Left ventricle myocardium inferior (tissue), 1 donor: ENCODE measurements around the gene ADAMTSL3. TPM values are rescaled to one million over a fixed set of nuclear protein-coding genes. Genes with fewer than 3 reads are reported as not detected.
A peak's percentile ranks its signal among the peaks of the same experiment; 100 is the strongest.

Experiments used
- DNase-seq: peaks from one replicate; pipeline ENCODE4 v3.0.0-alpha.2; 2020
- H3K27ac ChIP-seq: fragments of 200-600 bp; replicated peaks from 2 replicates; pipeline ENCODE4 v1.8.0; 2021
- H3K27me3 ChIP-seq: fragments of 200-600 bp; 2 replicates; pipeline ENCODE4 v1.8.0; 2021; ENCODE audit warnings: low read depth
- H3K36me3 ChIP-seq: fragments of 200-600 bp; 2 replicates; pipeline ENCODE4 v1.8.0; 2021
- H3K4me1 ChIP-seq: fragments of 200-600 bp; 2 replicates; pipeline ENCODE4 v1.8.0; 2021
- H3K4me3 ChIP-seq: fragments of 200-600 bp; 2 replicates; pipeline ENCODE4 v1.8.0; 2021; ENCODE audit warnings: mild to moderate bottlenecking, moderate library complexity
- H3K9me3 ChIP-seq: fragments of 200-600 bp; replicated peaks from 2 replicates; pipeline ENCODE4 v1.8.0; 2021
- intact Hi-C: fragments of 100-400 bp; cut with micrococcal nuclease; formaldehyde crosslinking; loops from one replicate; pipeline ENCODE4 v1.11.0; 2022
- total RNA-seq: library from RNA; stranded (reverse); fragmentation: NEBNext Ultra II Directional; extraction: Animal tissue kit (Norgen Biotek cat#: 25700); gene quantifications from one replicate; pipeline ENCODE4 v1.2.1, GENCODE V29; 2021
- TF ChIP-seq, protein P1 (sequence below): fragments of 200-600 bp; IDR thresholded peaks from 2 replicates; pipeline ENCODE4 v1.8.0; 2021; ENCODE audit warnings: antibody characterized with exemption, mild to moderate bottlenecking, borderline replicate concordance
- donor health status: DM: no; HTN: yes; CAD: no; lungs with severe emphysema.

ADAMTSL3 gene
- total RNA-seq, 1 donor from 2014 or later: 11.9 TPM

DNA sequence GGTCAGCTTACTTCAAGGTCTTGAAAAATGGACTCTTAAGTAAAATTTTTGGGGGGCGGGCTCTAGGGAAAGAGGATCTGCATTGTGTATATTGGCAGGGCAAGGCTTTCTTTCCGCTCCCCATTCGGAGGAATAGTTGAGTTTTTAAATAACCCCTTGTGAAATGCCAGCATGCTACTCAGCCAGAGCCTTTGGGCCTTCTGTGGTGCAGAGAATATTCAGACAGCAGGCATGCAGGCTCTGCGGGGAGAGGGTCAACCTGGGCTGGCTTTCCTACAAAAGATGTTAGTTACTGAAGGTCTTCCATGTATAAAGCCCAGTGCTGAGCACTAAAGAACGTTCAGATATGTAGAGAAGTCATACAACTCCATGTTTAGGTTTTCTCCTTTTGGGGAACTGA, 40.6 kb downstream of the ADAMTSL3 start:
- Histone ChIP-seq H3K27ac (peak overlapping the region; percentile 10), H3K4me3 (no peak overlapping the region)
- intact Hi-C loops: no loop called here

DNA sequence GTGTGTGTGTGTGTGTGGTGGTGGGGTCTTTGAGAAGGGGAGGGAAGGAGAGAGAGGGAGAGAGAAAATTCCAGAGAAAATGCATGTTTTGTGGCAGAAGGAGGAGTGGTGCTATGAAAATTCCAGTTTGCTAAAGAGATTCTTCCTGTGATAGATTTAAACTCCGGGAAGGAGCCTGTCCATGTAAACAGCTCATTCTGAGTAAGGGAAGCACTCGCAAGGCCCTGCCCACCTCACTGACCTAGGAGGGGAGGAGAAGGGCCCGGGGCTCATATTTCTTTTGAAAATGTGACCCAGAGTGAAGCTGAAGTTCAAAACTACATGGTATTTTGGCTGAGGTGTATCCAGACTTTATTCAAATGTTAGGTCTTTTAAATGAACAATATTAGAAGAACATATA, 41.3 kb downstream of the ADAMTSL3 start:
- Histone ChIP-seq H3K4me1 (peaks cover 57% of the 10 kb centered on the region), H3K27ac (peak overlapping the region; percentile 10), H3K36me3 (no peaks in the 10 kb centered on the region), H3K9me3 (no peaks in the 10 kb centered on the region), H3K4me3 (no peak overlapping the region), H3K27me3 (no peaks in the 10 kb centered on the region)
- intact Hi-C loops: no loop called here
- TF ChIP-seq, protein P1, sequence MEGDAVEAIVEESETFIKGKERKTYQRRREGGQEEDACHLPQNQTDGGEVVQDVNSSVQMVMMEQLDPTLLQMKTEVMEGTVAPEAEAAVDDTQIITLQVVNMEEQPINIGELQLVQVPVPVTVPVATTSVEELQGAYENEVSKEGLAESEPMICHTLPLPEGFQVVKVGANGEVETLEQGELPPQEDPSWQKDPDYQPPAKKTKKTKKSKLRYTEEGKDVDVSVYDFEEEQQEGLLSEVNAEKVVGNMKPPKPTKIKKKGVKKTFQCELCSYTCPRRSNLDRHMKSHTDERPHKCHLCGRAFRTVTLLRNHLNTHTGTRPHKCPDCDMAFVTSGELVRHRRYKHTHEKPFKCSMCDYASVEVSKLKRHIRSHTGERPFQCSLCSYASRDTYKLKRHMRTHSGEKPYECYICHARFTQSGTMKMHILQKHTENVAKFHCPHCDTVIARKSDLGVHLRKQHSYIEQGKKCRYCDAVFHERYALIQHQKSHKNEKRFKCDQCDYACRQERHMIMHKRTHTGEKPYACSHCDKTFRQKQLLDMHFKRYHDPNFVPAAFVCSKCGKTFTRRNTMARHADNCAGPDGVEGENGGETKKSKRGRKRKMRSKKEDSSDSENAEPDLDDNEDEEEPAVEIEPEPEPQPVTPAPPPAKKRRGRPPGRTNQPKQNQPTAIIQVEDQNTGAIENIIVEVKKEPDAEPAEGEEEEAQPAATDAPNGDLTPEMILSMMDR: no peak
- no peak for DNase-seq

More for the DNA sequence above, 40.6 kb downstream of the ADAMTSL3 start:
- no peaks in the 10 kb centered on the region for H3K36me3 ChIP-seq
- H3K4me1 ChIP-seq: peaks cover 54% of the 10 kb centered on the region
- no peaks in the 10 kb centered on the region for H3K9me3 ChIP-seq
- DNase-seq: no peak
- TF ChIP-seq, protein P1: no peak
- no peaks in the 10 kb centered on the region for H3K27me3 ChIP-seq

DNA sequence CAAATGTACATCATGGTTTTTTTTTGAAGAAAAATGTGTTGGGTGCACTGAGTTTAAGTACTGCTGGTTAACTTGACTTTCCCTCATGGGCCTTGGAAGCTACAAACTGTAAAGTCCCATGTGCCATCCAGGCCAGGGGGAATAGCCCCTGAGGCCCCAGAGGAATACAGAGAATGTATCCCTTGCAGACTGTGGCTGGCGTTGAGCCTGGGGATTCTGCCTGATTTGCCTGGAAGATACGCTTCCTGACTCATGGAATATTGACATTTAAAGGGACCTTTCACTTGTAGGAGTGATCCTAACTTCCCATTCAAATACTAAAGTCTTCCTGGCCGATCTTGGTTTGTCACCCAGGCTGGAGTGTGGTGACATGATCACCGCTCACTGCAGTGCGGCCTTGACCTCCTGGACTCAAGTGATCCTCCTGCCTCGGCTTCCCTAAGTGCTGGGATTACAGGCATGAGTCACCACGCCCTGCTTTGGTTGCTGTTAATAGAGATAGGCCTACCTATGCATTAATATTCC, 42.0 kb downstream of the ADAMTSL3 start:
- Histone ChIP-seq H3K4me1 (peaks cover 57% of the 10 kb centered on the region), H3K36me3 (no peaks in the 10 kb centered on the region), H3K9me3 (no peaks in the 10 kb centered on the region), H3K27me3 (no peaks in the 10 kb centered on the region), H3K27ac (peak overlapping the region; percentile 21), H3K4me3 (no peak overlapping the region)
- intact Hi-C loops: no loop called here
- TF ChIP-seq, protein P1: no peak
- no peak for DNase-seq

DNA sequence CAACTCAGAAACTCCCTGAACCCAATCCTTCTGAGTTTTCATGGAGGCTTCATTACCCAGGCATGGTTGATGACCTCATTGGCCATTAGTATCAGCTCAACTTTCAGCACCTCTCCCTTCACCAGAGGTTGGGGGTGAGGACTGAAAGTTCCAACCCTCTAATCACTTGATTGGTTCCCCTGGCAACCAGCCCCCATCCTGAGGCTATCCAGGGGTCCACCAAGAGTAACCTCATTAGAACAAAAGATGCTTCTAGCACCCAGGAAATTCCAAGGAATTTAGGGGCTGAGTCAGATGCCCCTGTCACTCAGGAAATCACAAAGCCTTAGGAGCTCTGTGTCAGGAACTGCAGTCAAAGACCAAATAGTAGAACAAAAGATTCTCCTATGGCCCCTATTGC, 43.8 kb downstream of the ADAMTSL3 start:
- Histone ChIP-seq H3K36me3 (no peaks in the 10 kb centered on the region), H3K4me1 (peaks cover 57% of the 10 kb centered on the region), H3K9me3 (no peaks in the 10 kb centered on the region), H3K27me3 (no peaks in the 10 kb centered on the region), H3K27ac (peak overlapping the region; percentile 30), H3K4me3 (no peak overlapping the region)
- TF ChIP-seq, protein P1: no peak
- DNase-seq: no peak
- intact Hi-C loops: no loop called here

DNA sequence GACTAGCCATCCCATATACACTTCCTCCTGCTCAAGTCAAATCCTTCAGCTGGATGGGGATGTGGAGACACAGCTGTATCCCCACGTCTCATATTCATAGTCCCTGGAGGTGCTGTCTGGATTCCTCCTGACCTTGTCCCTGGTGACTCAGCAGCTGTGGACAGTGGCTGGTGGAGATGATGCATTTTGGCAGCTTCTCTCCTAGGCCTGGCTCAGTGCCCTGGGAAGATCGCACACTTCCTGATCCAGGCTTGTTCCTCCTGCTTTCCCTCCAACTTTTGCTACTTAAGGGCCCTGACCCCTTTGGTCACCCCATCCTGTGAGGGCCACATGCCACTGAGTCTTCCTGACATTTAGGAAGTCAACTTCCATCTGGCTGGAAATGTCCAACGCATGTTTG, 44.4 kb downstream of the ADAMTSL3 start:
- intact Hi-C loops: no loop called here
- peak overlapping the region; percentile 61 for H3K27ac ChIP-seq
- peaks cover 55% of the 10 kb centered on the region for H3K4me1 ChIP-seq
- no peaks in the 10 kb centered on the region for H3K9me3 ChIP-seq
- no peaks in the 10 kb centered on the region for H3K36me3 ChIP-seq
- TF ChIP-seq, protein P1: no peak
- H3K27me3 ChIP-seq: no peaks in the 10 kb centered on the region
- H3K4me3 ChIP-seq: no peak overlapping the region
- peak; percentile 76 for DNase-seq
